Hematopoietic multipotent progenitor cell (in vitro differentiated cells): Measurements from ENCODE around the gene KCNIP3. TPM values are rescaled to one million over a fixed set of nuclear protein-coding genes. Genes with fewer than 3 reads are reported as not detected.

Experiments used
- DNase-seq, 3 donors: peaks; one replicate each; pipeline ENCODE4 v3.0.0-alpha.2; 2011 to 2015; ENCODE audit warnings: low read depth in 2 of 3, low spot score in 2 of 3
- total RNA-seq: library from RNA; depleted of rRNA; stranded (reverse); fragments of >200 nt; gene quantifications from one replicate; pipeline ENCODE4 v1.2.3, GENCODE V29; 2012

Gene KCNIP3
- total RNA-seq, 1 donor: 7.5 TPM

GRCh38 chr2:95292623-95293260 lies 4.4 kb upstream of the KCNIP3 start:
- DNase-seq: no peak

GRCh38 chr2:95294579-95295250 lies 2.4 kb upstream of the KCNIP3 start:
- no peak for DNase-seq

GRCh38 chr2:95295376-95295775 lies 1.8 kb upstream of the KCNIP3 start:
- no peak for DNase-seq

- DNase-seq: no peak
These were observed 1.1 kb upstream of the KCNIP3 start for GRCh38 chr2:95296011-95296410.

- DNase-seq: no peak
These were observed 670 bp downstream of the KCNIP3 start for GRCh38 chr2:95297639-95298395.

GRCh38 chr2:95298486-95299111 lies 1.5 kb downstream of the KCNIP3 start:
- DNase-seq: no peak

GRCh38 chr2:95299961-95300360 lies 2.8 kb downstream of the KCNIP3 start:
- DNase-seq: no peak

GRCh38 chr2:95300450-95300849 lies 3.3 kb downstream of the KCNIP3 start:
- DNase-seq: peak in 1 of 3 donors; percentile 12

GRCh38 chr2:95301186-95301585 lies 4.0 kb downstream of the KCNIP3 start:
- no peak for DNase-seq

GRCh38 chr2:95301876-95302641 lies 4.9 kb downstream of the KCNIP3 start:
- DNase-seq: peak in 2 of 3 donors; percentile 15 to 59

- no peak for DNase-seq
These were observed 6.2 kb downstream of the KCNIP3 start for GRCh38 chr2:95303191-95303919.

- DNase-seq: no peak
These were observed 8.4 kb downstream of the KCNIP3 start for GRCh38 chr2:95305380-95306061.

- no peak for DNase-seq
These were observed 9.3 kb downstream of the KCNIP3 start for GRCh38 chr2:95306336-95306895.

- DNase-seq: no peak
These were observed 9.9 kb downstream of the KCNIP3 start for GRCh38 chr2:95307036-95307435.

- no peak for DNase-seq
These were observed 10.7 kb downstream of the KCNIP3 start for GRCh38 chr2:95307878-95308277.

GRCh38 chr2:95308426-95308990 lies 11.4 kb downstream of the KCNIP3 start:
- no peak for DNase-seq

- DNase-seq: no peak
These were observed 12.5 kb downstream of the KCNIP3 start for GRCh38 chr2:95309599-95309998.

- DNase-seq: no peak
These were observed 13.1 kb downstream of the KCNIP3 start for GRCh38 chr2:95310216-95310615.

- DNase-seq: no peak
These were observed 13.5 kb downstream of the KCNIP3 start for GRCh38 chr2:95310651-95311050.
